HG03064 (cell line): ENCODE data around the gene NBPF26.
"Not testable (repeated sequence)": the region's sequence is repeated elsewhere in the genome, so short reads cannot be mapped to it uniquely, and the experiment has no call there.

Source experiments
- ATAC-seq: cut with Tn5 transposase; IDR thresholded peaks from one replicate; pipeline ENCODE4 v1.9.1; 2021; ENCODE audit warnings: low read depth; ENCODE audit not compliant: unreplicated experiment

NBPF26 gene

GRCh38 chr1:120723715-120724402 is at the start of gene NBPF26:
NBPF26 (plus strand) TSS chr1:120723945.
- ATAC-seq = not testable (repeated sequence)

- ATAC-seq = not testable (repeated sequence)
These were observed 43.5 kb upstream of the NBPF26 start for GRCh38 chr1:120680106-120680819.

- ATAC-seq = not testable (repeated sequence)
These were observed 42.8 kb upstream of the NBPF26 start for GRCh38 chr1:120680938-120681337.

- not testable (repeated sequence) for ATAC-seq
These were observed 39.3 kb upstream of the NBPF26 start for GRCh38 chr1:120684397-120684796.

GRCh38 chr1:120685622-120686021 is 38.1 kb upstream of the NBPF26 start:
- not testable (repeated sequence) for ATAC-seq

- not testable (repeated sequence) for ATAC-seq
These were observed 36.5 kb upstream of the NBPF26 start for GRCh38 chr1:120687250-120687649.

- ATAC-seq = not testable (repeated sequence)
These were observed 22.8 kb upstream of the NBPF26 start for GRCh38 chr1:120700807-120701562.

- ATAC-seq = not testable (repeated sequence)
These were observed 409 bp upstream of the NBPF26 start for GRCh38 chr1:120723358-120723714.

GRCh38 chr1:120724507-120724906 is 762 bp downstream of the NBPF26 start:
- ATAC-seq = not testable (repeated sequence)

GRCh38 chr1:120728811-120729210 is 5.1 kb downstream of the NBPF26 start:
- not testable (repeated sequence) for ATAC-seq

GRCh38 chr1:120769090-120769489 is 45.3 kb downstream of the NBPF26 start:
- ATAC-seq = not testable (repeated sequence)

GRCh38 chr1:120805452-120805851 is 81.7 kb downstream of the NBPF26 start:
- ATAC-seq = not testable (repeated sequence)

GRCh38 chr1:120811822-120812221 is 88.1 kb downstream of the NBPF26 start:
- ATAC-seq = not testable (repeated sequence)

- not testable (repeated sequence) for ATAC-seq
These were observed 101.3 kb downstream of the NBPF26 start for GRCh38 chr1:120825051-120825450.

GRCh38 chr1:120826623-120827022 is 102.9 kb downstream of the NBPF26 start:
- ATAC-seq = not testable (repeated sequence)

- ATAC-seq = not testable (repeated sequence)
These were observed 120.6 kb downstream of the NBPF26 start for GRCh38 chr1:120844186-120844944.

GRCh38 chr1:120844945-120845330 is 121.2 kb downstream of the NBPF26 start:
- ATAC-seq = not testable (repeated sequence)

- not testable (repeated sequence) for ATAC-seq
These were observed 125.9 kb downstream of the NBPF26 start for GRCh38 chr1:120849400-120850286.

GRCh38 chr1:120850287-120850536 is 126.5 kb downstream of the NBPF26 start:
- ATAC-seq = not testable (repeated sequence)
